A549 (cell line): ENCODE data around the gene RNH1.

Experiments used
- BHLHE40 ChIP-seq: IDR thresholded peaks from 2 replicates; pipeline ENCODE4 v1.6.1; 2012; ENCODE audit warnings: low read depth, low read length, inconsistent platforms
- CHD4 ChIP-seq: fragments of 200-600 bp; sonication (generic); IDR thresholded peaks from 2 replicates; pipeline ENCODE4 v1.6.1; 2016; ENCODE audit warnings: antibody characterized with exemption, mild to moderate bottlenecking, borderline replicate concordance
- CTCF ChIP-seq: fragments of >200 bp; sonication (Bioruptor Twin); formaldehyde crosslinking; IDR thresholded peaks from 3 replicates; pipeline ENCODE4 v1.5.1; 2016
- E2F6 ChIP-seq: IDR thresholded peaks from 2 replicates; pipeline ENCODE4 v1.6.1; 2012; ENCODE audit warnings: low read depth, borderline replicate concordance
- HMGXB4 ChIP-seq: fragments of 250-450 bp; sonication (Bioruptor Pico); IDR thresholded peaks from 2 replicates; pipeline ENCODE4 v1.5.0; 2021; ENCODE audit warnings: mild to moderate bottlenecking, moderate library complexity, borderline replicate concordance
- KDM5A ChIP-seq: fragments of 200-600 bp; sonication (generic); IDR thresholded peaks from 2 replicates; pipeline ENCODE4 v1.6.1; 2016; ENCODE audit warnings: antibody characterized with exemption, mild to moderate bottlenecking
- MAFK ChIP-seq: fragments of 450-650 bp; IDR thresholded peaks from 2 replicates; pipeline ENCODE4 v1.6.1; 2014; ENCODE audit not compliant: partially characterized antibody
- POLR2A ChIP-seq: IDR thresholded peaks from 2 replicates; pipeline ENCODE4 v1.6.1; 2012; ENCODE audit warnings: mild to moderate bottlenecking, low read length
- POLR2AphosphoS2 ChIP-seq: conservative IDR thresholded peaks from 2 replicates; pipeline ENCODE4 v1.6.1; 2012; ENCODE audit warnings: low read length, improper control_type of control experiment, inconsistent platforms
- RAD21 ChIP-seq, 2 experiments: fragments of >200 bp in 1 of 2; sonication (Bioruptor Twin) in 1 of 2; formaldehyde crosslinking in 1 of 2; IDR thresholded peaks in 1 of 2; conservative IDR thresholded peaks in 1 of 2; 2 replicates in 1 of 2; 3 replicates in 1 of 2; pipeline ENCODE4 v1.6.1; 2012 to 2018; ENCODE audit warnings: inconsistent platforms in 1 of 2
- RFX5 ChIP-seq: fragments of 450-650 bp; IDR thresholded peaks from 2 replicates; pipeline ENCODE4 v1.7.1; 2014; ENCODE audit warnings: antibody characterized with exemption, mild to moderate bottlenecking, moderate library complexity
- ZFP36 ChIP-seq: fragments of 450-650 bp; IDR thresholded peaks from 2 replicates; pipeline ENCODE4 v1.6.1; 2014; ENCODE audit warnings: borderline replicate concordance; ENCODE audit not compliant: partially characterized antibody
- ZSCAN20 ChIP-seq: fragments of 250-450 bp; sonication (Bioruptor Pico); IDR thresholded peaks from 2 replicates; pipeline ENCODE4 v1.8.0; 2022; ENCODE audit warnings: mild to moderate bottlenecking, moderate library complexity

- TF ChIP-seq MAFK (no peak), CTCF (no peak), HMGXB4 (CRISPR knock-in tag) (no peak), RAD21 (conservative IDR thresholded peaks at IDR 0.05 in 1 of 2, IDR thresholded peaks at IDR 0.05 in 1 of 2) (no peak), CHD4 (no peak), POLR2A (no peak), E2F6 (no peak), ZSCAN20 (CRISPR knock-in tag) (no peak), RFX5 (no peak), BHLHE40 (no peak), ZFP36 (no peak), KDM5A (no peak), POLR2AphosphoS2 (no peak)
These were observed 5.9 kb downstream of the RNH1 start for GRCh38 chr11:501001-501682.
